ENCODE data around the gene MCAT.
A peak's percentile ranks its signal among the peaks of the same experiment; 100 is the strongest.

Gene MCAT

GRCh38 chr22:43142880-43143562 is at the start of gene MCAT:
TSS of gene MCAT (minus strand) at chr22:43143398. CDS start at chr22:43143348, 50 bp downstream.
- TF ChIP-seq ZNF274 (IDR thresholded peaks at IDR 0.05; ENCODE audit: low read depth, low read length) = no peak
- peak within 1 kb of the TSS; percentile 85 for H3K4me3 ChIP-seq (ENCODE audit: low read length)

GRCh38 chr22:43191831-43192230 is 48.6 kb upstream of the MCAT start:
- no peak for TF ChIP-seq ZNF274 (IDR thresholded peaks at IDR 0.05; ENCODE audit: low read depth, low read length)
- H3K4me3 ChIP-seq (ENCODE audit: low read length) = no peak overlapping the region

GRCh38 chr22:43188829-43189545 is 45.8 kb upstream of the MCAT start:
- no peak overlapping the region for H3K4me3 ChIP-seq (ENCODE audit: low read length)
- no peak for TF ChIP-seq ZNF274 (IDR thresholded peaks at IDR 0.05; ENCODE audit: low read depth, low read length)

- TF ChIP-seq ZNF274 (IDR thresholded peaks at IDR 0.05; ENCODE audit: low read depth, low read length) = no peak
- peak overlapping the region; percentile 67 for H3K4me3 ChIP-seq (ENCODE audit: low read length)
Observed at GRCh38 chr22:43187171-43188099, 44.2 kb upstream of the MCAT start.

DNA sequence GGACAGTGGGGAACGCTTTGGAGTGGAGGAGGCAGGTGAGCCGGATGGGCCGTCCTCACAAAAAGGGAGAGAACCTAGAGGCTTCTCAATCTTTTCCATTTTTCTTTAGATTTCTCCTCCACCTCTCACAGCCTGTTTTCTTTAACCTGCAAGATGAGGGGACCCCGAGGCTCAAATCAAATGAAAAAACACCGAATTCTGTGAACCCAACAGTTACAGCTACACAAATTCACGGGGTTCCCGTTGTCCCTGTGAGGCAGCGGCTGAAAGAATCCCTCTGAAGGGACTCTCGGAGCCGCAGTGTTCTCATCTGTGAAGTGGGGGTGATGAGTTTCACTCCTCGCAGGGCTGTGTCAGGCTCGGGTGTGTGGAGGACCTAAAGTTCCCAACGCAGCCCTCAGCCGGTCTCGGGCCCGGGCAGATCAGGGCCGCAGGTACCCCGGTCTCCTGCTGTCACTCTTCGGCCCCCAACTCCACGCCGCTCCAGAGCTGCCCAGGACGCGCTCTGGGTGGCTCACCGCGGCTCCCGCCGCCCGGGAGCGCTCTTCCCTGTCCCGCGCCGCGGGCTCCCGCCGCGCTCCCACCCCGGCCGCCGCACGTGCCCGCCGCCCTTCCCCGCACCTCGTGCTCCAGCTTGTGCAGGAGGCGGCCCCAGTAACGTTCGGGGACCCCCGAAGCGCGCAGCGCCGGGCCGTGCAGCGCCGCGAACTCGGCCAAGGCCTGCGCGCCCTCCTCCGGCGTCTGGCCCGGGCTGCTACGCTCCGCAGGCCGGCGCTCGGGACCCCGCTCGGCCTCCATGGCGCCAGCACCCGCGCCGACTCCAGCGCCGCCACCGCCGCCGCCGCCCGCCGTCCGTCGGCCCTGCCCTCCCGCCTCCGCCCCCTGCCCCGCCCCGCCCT is 43.3 kb upstream of the MCAT start, which contains the start of gene TTLL12:
Gene TTLL12 (minus strand): TSS at position 863 of the 899 bp plus-strand sequence. CDS start 65 bp downstream, at position 798.
- no peak for TF ChIP-seq ZNF274 (IDR thresholded peaks at IDR 0.05; ENCODE audit: low read depth, low read length)
- peak within 1 kb of the TSS; percentile 81 for H3K4me3 ChIP-seq (ENCODE audit: low read length)

GRCh38 chr22:43185860-43186261 is 42.7 kb upstream of the MCAT start:
- peak overlapping the region; percentile 81 for H3K4me3 ChIP-seq (ENCODE audit: low read length)

GRCh38 chr22:43183496-43184277 is 40.5 kb upstream of the MCAT start:
- no peak for TF ChIP-seq ZNF274 (IDR thresholded peaks at IDR 0.05; ENCODE audit: low read depth, low read length)
- no peak overlapping the region for H3K4me3 ChIP-seq (ENCODE audit: low read length)

More at GRCh38 chr22:43185860-43186261, 42.7 kb upstream of the MCAT start:
- no peak for TF ChIP-seq ZNF274 (IDR thresholded peaks at IDR 0.05; ENCODE audit: low read depth, low read length)

GRCh38 chr22:43182726-43183125 is 39.5 kb upstream of the MCAT start:
- TF ChIP-seq ZNF274 (IDR thresholded peaks at IDR 0.05; ENCODE audit: low read depth, low read length) = no peak

GRCh38 chr22:43182118-43182517 is 38.9 kb upstream of the MCAT start:
- no peak overlapping the region for H3K4me3 ChIP-seq (ENCODE audit: low read length)
- TF ChIP-seq ZNF274 (IDR thresholded peaks at IDR 0.05; ENCODE audit: low read depth, low read length) = no peak

More at GRCh38 chr22:43182726-43183125, 39.5 kb upstream of the MCAT start:
- no peak overlapping the region for H3K4me3 ChIP-seq (ENCODE audit: low read length)

GRCh38 chr22:43181321-43182076 is 38.3 kb upstream of the MCAT start:
- H3K4me3 ChIP-seq (ENCODE audit: low read length) = no peak overlapping the region
- no peak for TF ChIP-seq ZNF274 (IDR thresholded peaks at IDR 0.05; ENCODE audit: low read depth, low read length)

DNA sequence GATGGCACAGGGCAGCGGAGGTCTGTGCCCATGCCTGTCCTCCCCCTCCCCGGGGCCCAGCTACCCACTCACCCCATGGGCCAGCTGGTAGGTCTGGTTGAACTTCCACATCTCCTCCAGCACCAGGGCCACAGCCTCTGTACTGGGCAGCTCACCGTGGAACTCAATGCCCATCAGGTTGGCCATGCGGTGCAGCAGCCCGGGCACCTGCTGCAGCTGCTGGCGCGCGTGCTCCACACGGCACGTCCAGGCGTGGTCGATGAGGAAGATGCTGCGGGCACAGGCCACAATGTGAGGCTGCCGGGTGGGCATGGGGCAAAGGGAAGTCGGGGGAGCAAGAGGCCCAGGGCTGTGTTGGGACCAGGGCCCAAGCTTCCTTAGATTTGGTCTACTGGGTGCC is 37.5 kb upstream of the MCAT start:
- no peak for TF ChIP-seq ZNF274 (IDR thresholded peaks at IDR 0.05; ENCODE audit: low read depth, low read length)
- H3K4me3 ChIP-seq (ENCODE audit: low read length) = no peak overlapping the region

DNA sequence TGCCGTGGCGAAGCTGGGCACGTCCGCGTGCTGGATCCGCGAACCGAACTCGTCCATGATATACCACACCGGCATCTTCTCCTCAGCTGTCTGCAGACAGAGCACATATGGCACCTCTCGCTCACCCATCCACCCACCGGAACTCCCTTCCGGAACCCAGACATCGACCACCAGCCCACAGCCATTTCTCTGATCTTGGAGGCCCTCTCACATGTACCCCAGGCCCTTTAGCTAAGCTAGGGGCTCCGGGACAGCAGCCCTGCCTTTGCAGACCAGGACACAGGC is 36.7 kb upstream of the MCAT start:
- H3K4me3 ChIP-seq (ENCODE audit: low read length) = no peak overlapping the region
- no peak for TF ChIP-seq ZNF274 (IDR thresholded peaks at IDR 0.05; ENCODE audit: low read depth, low read length)

Data from GM08714 (cell line).